HepG2 (cell line): Measurements from ENCODE around the gene TIMP3. TPM values are rescaled to one million over a fixed set of nuclear protein-coding genes. Genes with fewer than 3 reads are reported as not detected.

Source experiments
- HOXA5 ChIP-seq: sonication (generic); formaldehyde crosslinking; IDR thresholded peaks from 2 replicates; pipeline ENCODE4 v1.4.0; 2020; ENCODE audit warnings: missing genetic modification reagents
- LCORL ChIP-seq, 2 experiments: fragments of 450-650 bp in 1 of 2; sonication (generic) in 1 of 2; formaldehyde crosslinking in 1 of 2; IDR thresholded peaks; 2 replicates each; pipeline versions ENCODE4 v1.5.0 to v1.6.1; 2017 to 2020; ENCODE audit warnings: antibody characterized with exemption in 1 of 2, missing genetic modification reagents in 1 of 2
- PAWR ChIP-seq: sonication (generic); formaldehyde crosslinking; IDR thresholded peaks from 2 replicates; pipeline ENCODE4 v1.4.0; 2020; ENCODE audit warnings: missing genetic modification reagents, mild to moderate bottlenecking, borderline replicate concordance
- RARG ChIP-seq: sonication (generic); formaldehyde crosslinking; IDR thresholded peaks from 2 replicates; pipeline ENCODE4 v1.4.0; 2020; ENCODE audit warnings: low read depth, mild to moderate bottlenecking, missing genetic modification reagents
- SALL1 ChIP-seq: sonication (generic); formaldehyde crosslinking; IDR thresholded peaks from 2 replicates; pipeline ENCODE4 v1.8.0; 2022; ENCODE audit warnings: mild to moderate bottlenecking, missing genetic modification reagents
- TOPORS ChIP-seq: sonication (generic); formaldehyde crosslinking; IDR thresholded peaks from 2 replicates; pipeline ENCODE4 v1.8.0; 2023; ENCODE audit warnings: mild to moderate bottlenecking, missing genetic modification reagents
- ZFYVE20 ChIP-seq: sonication (generic); formaldehyde crosslinking; IDR thresholded peaks from 2 replicates; pipeline ENCODE4 v1.8.0; 2023; ENCODE audit warnings: low read depth, mild to moderate bottlenecking, moderate library complexity, missing genetic modification reagents, borderline replicate concordance
- ZNF367 ChIP-seq: sonication (generic); formaldehyde crosslinking; IDR thresholded peaks from 2 replicates; pipeline ENCODE4 v1.4.0; 2020; ENCODE audit warnings: missing genetic modification reagents, borderline replicate concordance
- ZNF510 ChIP-seq: sonication (generic); formaldehyde crosslinking; IDR thresholded peaks from 2 replicates; pipeline ENCODE4 v1.4.0; 2020; ENCODE audit warnings: low read depth, mild to moderate bottlenecking, missing genetic modification reagents
- polyA plus RNA-seq, 8 experiments: library from polyadenylated mRNA; depleted of rRNA in 3 of 8; stranded (reverse) in 7 of 8; unstranded in 1 of 8; fragments of >200 nt; fragmentation: Illumina TruSeq in 4 of 8; extraction: Trizol in 4 of 8; gene quantifications; 2 replicates each; pipeline versions ENCODE4 v1.2.1 to v1.2.3, GENCODE V29; 2011 to 2016; ENCODE audit warnings: low read depth in 4 of 8, missing spikeins in 1 of 8, mixed read lengths in 1 of 8; ENCODE audit not compliant: insufficient read depth in 1 of 8
- total RNA-seq, 5 experiments: library from RNA; depleted of rRNA; stranded (reverse); fragments of >200 nt; fragmentation: Illumina TruSeq; extraction: Trizol; gene quantifications; 2 replicates each; pipeline ENCODE4 v1.2.3, GENCODE V29; 2016; ENCODE audit warnings: low read depth in 1 of 5
- TF ChIP-seq, protein P1 (sequence below): sonication (generic); formaldehyde crosslinking; IDR thresholded peaks from 2 replicates; pipeline ENCODE4 v1.5.1; 2020; ENCODE audit warnings: missing genetic modification reagents, mild to moderate bottlenecking, borderline replicate concordance
- TF ChIP-seq, protein P2 (sequence below): sonication (generic); formaldehyde crosslinking; IDR thresholded peaks from 2 replicates; pipeline ENCODE4 v1.5.1; 2020; ENCODE audit warnings: mild to moderate bottlenecking, missing genetic modification reagents, borderline replicate concordance
- TF ChIP-seq, protein P3 (sequence below): sonication (generic); formaldehyde crosslinking; IDR thresholded peaks from 2 replicates; pipeline ENCODE4 v1.4.0; 2020; ENCODE audit warnings: mild to moderate bottlenecking, missing genetic modification reagents
- TF ChIP-seq, protein P4 (sequence below): sonication (generic); formaldehyde crosslinking; IDR thresholded peaks from 2 replicates; pipeline ENCODE4 v1.5.0; 2020; ENCODE audit warnings: mild to moderate bottlenecking, missing genetic modification reagents, borderline replicate concordance
- TF ChIP-seq, protein P5 (sequence below): sonication (generic); formaldehyde crosslinking; IDR thresholded peaks from 2 replicates; pipeline ENCODE4 v1.4.0; 2020; ENCODE audit warnings: missing genetic modification reagents

Gene TIMP3
- total and polyA plus RNA-seq, 2 of the 13 experiments (the other 11 are each of a cell fraction or from before 2014, with no cell fraction given) = 57.3 to 86.6 TPM

DNA sequence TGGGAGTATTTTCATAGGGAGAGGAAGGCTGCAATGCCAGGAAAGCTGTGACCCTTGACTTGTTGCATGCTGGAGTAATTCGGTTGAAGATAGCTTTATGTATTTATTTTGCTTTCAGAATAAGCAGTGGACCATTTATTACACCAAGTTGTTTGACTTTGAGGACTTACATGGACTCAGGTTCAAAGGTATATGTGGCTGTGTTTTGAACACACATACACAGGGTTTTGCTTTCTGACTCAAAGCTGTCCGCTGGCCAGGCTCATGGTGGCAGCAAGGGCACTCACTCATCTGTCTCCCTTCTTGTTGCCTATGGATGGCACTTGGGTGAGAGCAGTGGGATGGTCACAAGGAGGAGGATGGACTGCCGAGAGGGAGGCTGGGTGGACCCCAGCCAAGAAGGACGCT is 6.5 kb downstream of the TIMP3 start (continued):
- no peak for TF ChIP-seq RARG (CRISPR knock-in tag)
- 0 out of 2 replicates have a peak, but pooled peaks have one; percentile 30 for TF ChIP-seq HOXA5 (CRISPR knock-in tag)
- no peak for TF ChIP-seq TOPORS (CRISPR knock-in tag)
- TF ChIP-seq, protein P1, sequence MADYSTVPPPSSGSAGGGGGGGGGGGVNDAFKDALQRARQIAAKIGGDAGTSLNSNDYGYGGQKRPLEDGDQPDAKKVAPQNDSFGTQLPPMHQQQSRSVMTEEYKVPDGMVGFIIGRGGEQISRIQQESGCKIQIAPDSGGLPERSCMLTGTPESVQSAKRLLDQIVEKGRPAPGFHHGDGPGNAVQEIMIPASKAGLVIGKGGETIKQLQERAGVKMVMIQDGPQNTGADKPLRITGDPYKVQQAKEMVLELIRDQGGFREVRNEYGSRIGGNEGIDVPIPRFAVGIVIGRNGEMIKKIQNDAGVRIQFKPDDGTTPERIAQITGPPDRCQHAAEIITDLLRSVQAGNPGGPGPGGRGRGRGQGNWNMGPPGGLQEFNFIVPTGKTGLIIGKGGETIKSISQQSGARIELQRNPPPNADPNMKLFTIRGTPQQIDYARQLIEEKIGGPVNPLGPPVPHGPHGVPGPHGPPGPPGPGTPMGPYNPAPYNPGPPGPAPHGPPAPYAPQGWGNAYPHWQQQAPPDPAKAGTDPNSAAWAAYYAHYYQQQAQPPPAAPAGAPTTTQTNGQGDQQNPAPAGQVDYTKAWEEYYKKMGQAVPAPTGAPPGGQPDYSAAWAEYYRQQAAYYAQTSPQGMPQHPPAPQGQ (CRISPR knock-in tag) = no peak
- TF ChIP-seq LCORL (IDR thresholded peaks at IDR 0.05) = no peak
- peak; percentile 70; the same call in 1 of the 2 replicates for TF ChIP-seq LCORL (CRISPR knock-in tag; IDR thresholded peaks at IDR 0.05)
- TF ChIP-seq, protein P2, sequence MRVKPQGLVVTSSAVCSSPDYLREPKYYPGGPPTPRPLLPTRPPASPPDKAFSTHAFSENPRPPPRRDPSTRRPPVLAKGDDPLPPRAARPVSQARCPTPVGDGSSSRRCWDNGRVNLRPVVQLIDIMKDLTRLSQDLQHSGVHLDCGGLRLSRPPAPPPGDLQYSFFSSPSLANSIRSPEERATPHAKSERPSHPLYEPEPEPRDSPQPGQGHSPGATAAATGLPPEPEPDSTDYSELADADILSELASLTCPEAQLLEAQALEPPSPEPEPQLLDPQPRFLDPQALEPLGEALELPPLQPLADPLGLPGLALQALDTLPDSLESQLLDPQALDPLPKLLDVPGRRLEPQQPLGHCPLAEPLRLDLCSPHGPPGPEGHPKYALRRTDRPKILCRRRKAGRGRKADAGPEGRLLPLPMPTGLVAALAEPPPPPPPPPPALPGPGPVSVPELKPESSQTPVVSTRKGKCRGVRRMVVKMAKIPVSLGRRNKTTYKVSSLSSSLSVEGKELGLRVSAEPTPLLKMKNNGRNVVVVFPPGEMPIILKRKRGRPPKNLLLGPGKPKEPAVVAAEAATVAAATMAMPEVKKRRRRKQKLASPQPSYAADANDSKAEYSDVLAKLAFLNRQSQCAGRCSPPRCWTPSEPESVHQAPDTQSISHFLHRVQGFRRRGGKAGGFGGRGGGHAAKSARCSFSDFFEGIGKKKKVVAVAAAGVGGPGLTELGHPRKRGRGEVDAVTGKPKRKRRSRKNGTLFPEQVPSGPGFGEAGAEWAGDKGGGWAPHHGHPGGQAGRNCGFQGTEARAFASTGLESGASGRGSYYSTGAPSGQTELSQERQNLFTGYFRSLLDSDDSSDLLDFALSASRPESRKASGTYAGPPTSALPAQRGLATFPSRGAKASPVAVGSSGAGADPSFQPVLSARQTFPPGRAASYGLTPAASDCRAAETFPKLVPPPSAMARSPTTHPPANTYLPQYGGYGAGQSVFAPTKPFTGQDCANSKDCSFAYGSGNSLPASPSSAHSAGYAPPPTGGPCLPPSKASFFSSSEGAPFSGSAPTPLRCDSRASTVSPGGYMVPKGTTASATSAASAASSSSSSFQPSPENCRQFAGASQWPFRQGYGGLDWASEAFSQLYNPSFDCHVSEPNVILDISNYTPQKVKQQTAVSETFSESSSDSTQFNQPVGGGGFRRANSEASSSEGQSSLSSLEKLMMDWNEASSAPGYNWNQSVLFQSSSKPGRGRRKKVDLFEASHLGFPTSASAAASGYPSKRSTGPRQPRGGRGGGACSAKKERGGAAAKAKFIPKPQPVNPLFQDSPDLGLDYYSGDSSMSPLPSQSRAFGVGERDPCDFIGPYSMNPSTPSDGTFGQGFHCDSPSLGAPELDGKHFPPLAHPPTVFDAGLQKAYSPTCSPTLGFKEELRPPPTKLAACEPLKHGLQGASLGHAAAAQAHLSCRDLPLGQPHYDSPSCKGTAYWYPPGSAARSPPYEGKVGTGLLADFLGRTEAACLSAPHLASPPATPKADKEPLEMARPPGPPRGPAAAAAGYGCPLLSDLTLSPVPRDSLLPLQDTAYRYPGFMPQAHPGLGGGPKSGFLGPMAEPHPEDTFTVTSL = peak; percentile 89; the same call in 1 of the 2 replicates
- TF ChIP-seq ZNF510 = no peak
- TF ChIP-seq SALL1 (CRISPR knock-in tag) = peak; percentile 94
- no peak for TF ChIP-seq ZFYVE20 (CRISPR knock-in tag)
- TF ChIP-seq, protein P3, sequence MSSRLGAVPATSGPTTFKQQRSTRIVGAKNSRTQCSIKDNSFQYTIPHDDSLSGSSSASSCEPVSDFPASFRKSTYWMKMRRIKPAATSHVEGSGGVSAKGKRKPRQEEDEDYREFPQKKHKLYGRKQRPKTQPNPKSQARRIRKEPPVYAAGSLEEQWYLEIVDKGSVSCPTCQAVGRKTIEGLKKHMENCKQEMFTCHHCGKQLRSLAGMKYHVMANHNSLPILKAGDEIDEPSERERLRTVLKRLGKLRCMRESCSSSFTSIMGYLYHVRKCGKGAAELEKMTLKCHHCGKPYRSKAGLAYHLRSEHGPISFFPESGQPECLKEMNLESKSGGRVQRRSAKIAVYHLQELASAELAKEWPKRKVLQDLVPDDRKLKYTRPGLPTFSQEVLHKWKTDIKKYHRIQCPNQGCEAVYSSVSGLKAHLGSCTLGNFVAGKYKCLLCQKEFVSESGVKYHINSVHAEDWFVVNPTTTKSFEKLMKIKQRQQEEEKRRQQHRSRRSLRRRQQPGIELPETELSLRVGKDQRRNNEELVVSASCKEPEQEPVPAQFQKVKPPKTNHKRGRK (CRISPR knock-in tag) = no peak
- TF ChIP-seq, protein P4, sequence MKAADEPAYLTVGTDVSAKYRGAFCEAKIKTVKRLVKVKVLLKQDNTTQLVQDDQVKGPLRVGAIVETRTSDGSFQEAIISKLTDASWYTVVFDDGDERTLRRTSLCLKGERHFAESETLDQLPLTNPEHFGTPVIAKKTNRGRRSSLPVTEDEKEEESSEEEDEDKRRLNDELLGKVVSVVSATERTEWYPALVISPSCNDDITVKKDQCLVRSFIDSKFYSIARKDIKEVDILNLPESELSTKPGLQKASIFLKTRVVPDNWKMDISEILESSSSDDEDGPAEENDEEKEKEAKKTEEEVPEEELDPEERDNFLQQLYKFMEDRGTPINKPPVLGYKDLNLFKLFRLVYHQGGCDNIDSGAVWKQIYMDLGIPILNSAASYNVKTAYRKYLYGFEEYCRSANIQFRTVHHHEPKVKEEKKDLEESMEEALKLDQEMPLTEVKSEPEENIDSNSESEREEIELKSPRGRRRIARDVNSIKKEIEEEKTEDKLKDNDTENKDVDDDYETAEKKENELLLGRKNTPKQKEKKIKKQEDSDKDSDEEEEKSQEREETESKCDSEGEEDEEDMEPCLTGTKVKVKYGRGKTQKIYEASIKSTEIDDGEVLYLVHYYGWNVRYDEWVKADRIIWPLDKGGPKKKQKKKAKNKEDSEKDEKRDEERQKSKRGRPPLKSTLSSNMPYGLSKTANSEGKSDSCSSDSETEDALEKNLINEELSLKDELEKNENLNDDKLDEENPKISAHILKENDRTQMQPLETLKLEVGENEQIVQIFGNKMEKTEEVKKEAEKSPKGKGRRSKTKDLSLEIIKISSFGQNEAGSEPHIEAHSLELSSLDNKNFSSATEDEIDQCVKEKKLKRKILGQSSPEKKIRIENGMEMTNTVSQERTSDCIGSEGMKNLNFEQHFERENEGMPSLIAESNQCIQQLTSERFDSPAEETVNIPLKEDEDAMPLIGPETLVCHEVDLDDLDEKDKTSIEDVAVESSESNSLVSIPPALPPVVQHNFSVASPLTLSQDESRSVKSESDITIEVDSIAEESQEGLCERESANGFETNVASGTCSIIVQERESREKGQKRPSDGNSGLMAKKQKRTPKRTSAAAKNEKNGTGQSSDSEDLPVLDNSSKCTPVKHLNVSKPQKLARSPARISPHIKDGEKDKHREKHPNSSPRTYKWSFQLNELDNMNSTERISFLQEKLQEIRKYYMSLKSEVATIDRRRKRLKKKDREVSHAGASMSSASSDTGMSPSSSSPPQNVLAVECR (CRISPR knock-in tag) = peak; percentile 31; the same call in 1 of the 2 replicates
- no peak for TF ChIP-seq PAWR (CRISPR knock-in tag)
- TF ChIP-seq, protein P5, sequence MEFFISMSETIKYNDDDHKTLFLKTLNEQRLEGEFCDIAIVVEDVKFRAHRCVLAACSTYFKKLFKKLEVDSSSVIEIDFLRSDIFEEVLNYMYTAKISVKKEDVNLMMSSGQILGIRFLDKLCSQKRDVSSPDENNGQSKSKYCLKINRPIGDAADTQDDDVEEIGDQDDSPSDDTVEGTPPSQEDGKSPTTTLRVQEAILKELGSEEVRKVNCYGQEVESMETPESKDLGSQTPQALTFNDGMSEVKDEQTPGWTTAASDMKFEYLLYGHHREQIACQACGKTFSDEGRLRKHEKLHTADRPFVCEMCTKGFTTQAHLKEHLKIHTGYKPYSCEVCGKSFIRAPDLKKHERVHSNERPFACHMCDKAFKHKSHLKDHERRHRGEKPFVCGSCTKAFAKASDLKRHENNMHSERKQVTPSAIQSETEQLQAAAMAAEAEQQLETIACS = no peak
- no peak for TF ChIP-seq ZNF367 (CRISPR knock-in tag)
